HG03442 (cell line): ENCODE results near the gene CHST13.

Experiments
- ATAC-seq: cut with Tn5 transposase; IDR thresholded peaks from one replicate; pipeline ENCODE4 v1.9.1; 2021; ENCODE audit warnings: mild to moderate bottlenecking, moderate library complexity; ENCODE audit not compliant: unreplicated experiment

Gene CHST13

DNA sequence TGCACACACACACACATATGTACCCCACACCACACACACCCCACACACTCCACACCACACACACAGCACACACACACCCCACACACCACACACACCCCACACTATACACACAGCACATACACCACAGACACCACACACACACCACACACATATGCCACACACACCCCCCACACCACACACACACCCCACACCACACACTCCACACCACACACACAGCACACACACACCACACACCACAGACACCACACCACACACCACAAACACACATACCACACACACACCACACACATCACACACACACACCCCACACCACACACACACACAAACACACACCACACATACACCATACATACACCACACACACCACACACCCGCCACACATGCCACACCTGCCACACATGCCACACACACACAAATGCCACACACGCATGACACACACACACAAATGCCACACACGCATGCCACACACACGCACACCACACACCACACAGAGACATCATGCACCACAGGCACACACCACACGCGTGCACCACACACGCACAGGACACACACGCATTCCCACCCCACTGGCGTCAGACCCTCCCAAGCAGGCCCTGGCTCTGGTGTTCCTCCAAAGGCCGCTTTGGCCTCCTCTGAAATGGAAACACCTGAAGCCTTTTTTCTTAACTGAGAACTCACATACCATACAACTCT lies 15.7 kb downstream of the CHST13 start:
- no peak for ATAC-seq

DNA sequence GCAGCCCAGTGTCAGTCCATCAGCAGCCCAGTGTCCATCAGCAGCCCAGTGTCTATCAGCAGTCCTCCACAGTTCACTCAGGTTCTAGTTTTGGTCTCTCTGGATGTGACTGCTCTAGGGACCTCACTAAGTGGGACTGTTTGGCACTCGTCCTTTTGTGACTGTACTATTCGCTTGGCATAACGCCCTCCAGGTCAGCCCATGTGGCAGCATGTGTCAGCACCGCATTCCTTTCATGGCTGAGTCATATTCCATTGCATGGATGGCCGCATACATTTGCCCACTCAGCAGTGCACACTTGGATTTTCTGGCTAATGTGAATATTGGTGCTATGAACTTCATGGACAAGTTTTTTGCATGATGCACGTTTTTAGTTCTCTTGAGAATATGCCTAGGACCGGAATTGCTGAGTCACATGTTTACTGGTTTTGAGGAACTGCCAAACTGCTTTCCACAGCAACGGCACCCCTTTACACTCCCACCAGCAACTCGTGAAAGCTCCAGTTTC lies 16.4 kb downstream of the CHST13 start:
- no peak for ATAC-seq

DNA sequence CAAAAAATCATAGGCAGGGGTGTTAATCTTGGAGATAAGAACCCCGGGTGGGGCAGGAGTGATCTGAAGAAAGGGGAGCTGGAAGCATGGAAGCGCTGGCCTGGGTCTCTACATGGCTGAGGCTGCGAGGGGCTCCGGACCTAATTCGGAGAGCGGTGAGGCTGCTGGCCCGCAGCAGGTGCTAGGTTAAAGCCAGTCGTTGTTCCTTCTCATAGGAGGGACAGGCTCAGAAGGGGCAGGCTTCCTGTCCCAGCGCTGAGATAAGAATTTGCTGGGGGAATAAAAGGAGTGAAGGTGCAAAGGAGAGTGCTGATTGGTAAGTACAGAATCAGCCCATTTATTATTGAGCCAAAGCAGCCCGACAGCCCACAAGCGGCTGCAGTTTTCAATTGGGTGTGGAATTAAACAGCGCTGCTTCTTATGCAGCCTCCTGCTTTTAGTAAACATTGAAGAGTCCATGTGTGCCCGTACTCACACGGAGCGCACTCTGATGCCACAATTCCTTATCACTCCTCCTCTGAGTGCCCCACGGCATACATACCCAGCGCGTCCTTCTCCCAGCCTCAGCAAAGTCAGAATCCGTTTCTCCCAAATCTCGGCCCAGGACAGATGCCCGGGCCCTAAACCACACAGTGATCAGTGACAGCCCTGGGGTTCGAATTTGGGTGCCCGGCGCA lies 17.1 kb downstream of the CHST13 start:
- no peak for ATAC-seq

DNA sequence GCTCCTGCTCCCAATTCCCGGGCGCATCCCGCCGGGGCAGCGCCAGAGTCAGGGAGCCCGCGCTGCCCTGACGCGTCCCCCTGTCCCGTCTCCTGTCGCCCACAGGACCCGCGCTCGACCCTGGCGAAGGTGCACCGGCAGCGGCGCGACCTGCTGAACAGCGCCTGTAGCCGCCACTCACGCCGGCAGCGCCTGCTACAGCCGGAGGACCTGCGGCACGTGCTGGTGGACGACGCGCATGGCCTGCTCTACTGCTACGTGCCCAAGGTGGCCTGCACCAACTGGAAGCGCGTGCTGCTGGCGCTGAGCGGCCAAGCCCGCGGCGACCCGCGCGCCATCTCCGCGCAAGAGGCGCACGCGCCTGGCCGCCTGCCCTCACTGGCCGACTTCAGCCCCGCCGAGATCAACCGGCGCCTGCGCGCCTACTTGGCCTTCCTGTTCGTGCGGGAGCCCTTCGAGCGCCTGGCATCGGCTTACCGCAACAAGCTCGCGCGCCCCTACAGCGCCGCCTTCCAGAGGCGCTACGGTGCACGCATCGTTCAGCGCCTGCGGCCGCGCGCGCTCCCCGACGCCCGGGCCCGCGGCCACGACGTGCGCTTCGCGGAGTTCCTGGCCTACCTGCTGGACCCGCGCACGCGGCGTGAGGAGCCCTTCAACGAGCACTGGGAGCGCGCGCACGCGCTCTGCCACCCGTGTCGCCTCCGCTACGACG lies 17.8 kb downstream of the CHST13 start:
- ATAC-seq: no peak

DNA sequence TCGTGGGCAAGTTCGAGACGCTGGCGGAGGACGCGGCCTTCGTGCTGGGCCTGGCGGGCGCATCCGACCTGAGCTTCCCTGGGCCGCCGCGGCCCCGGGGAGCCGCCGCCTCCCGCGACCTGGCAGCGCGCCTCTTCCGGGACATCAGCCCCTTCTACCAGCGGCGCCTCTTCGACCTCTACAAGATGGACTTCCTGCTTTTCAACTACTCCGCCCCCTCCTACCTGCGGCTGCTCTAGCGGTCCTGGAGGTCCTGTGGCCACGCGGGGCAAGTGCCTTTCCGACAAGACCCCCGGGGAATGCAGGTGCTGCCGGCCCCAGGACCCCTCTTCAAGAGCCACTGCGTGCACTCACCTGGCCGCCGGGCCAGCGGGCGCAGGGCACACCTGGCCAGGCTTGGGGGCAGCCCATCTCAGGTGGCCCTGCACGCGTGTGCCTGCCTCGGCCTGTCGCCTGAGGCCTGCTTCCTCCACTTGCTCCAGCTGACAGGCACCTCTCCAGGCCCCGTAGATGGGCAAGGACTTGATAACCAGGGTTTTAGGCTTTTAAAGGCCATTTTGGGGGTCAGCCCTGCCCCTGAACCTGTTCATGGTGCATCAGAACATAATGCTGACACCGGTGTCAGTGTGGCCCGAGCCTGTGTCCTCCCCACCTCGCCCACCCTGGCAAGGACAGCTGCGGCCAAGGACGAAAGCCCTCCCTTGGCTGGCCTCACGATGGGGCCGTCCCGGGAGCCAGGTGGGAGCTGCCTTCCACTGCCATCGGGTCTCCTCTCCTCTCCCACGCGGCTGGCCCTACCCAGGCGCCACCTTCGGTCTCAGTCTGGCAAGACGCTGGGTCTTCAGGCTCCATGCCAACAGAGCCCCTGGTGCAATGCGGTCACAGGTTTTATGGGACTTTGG lies 18.6 kb downstream of the CHST13 start:
- ATAC-seq: no peak

DNA sequence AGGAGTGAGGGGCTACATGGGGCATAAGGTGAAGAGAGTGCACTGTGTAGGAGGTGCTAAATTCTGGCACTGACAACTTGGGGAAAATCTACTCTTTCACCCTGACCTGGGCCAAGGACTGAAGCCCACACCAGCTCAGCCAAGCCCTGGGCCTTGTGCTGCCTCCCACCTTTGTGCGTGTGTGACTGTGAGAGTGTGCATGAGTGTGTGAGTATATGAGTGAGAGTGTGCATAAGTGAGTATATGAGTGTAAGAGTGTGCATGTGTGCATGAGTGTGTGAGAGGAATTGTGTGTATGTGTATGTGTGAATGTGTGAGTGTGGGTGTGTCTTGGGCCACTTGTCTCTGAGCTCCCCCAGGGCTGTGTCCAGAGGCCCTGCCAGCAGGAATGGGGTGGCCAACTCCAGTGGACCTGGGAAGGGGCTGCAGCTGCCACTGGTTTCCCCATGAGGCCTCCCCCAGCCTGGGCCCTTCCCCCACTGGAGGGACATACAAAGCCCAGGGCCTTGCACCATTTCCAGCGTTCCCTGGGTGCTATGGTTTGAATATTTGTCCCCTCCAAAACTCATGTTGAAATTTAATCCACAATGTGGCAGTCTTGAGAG lies 19.6 kb downstream of the CHST13 start:
- no peak for ATAC-seq

DNA sequence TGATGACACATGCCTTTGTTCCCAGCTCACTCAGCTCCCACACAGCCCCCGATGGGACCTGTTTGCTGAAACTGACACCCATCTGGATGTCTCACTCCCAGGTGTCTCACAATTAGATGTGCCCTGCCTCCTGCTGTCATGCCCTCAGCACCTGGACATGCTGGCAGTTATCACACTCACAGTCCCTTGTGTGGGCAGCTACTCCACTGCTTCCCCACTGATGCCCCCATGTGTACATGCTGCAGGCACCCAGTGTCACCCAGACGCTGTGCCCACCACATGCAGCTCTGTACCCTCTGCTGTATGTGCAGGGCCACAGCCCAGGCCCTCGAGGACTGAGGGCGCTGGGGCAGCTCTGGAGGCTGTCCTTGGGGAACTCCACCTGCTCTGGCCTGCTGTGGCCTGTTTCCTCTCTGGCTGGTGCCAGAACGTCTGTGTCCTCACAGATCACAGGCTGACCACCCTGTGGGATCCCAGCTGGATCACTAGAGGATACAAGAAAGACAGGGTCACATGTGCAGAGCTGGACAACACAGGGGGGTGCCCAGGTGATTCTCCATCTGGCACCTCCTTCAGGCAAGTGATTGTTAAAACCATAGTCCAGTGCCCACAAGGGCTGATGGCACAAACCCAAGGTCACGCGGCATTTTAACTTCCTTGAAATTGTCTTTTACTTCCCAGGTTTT lies 20.8 kb downstream of the CHST13 start:
- ATAC-seq: no peak

DNA sequence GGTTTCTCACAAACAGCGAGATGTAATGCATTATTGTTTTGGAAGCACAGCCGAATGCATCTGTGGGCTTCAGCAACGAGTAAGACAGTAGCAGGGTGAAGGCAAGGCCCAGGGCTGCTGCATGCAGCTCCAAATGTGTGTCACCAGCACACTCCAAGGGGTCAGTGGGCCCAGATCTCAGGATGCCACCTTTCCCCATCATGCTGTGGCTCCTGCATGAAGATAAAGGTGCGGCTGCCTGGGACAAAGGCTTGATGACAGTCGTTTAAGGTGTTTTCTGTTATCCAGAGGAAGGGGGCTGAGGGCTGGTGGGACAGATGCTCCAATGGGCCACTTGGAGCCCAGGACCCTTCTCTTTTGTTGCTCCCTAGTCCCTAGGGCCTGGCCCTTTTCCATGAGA lies 21.6 kb downstream of the CHST13 start:
- ATAC-seq: no peak

DNA sequence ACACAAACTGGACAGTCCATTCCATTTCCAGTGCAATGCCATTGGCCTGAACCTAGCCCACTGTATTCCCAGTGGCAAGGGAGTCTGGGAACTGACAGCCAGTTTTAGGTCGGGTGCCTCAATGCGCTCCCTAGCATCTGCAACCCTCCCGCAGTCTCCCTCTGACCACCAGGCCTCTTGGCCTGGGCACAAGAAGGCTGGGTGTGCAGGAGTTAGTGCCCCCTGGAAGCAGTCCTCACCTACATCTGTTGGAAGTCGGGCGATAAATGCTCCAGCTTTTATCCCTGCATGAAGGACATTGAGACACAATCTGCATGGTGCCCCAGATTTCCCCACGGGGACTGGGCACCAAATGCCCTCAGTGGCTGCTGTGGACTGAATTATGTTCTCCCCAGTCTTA lies 22.1 kb downstream of the CHST13 start:
- no peak for ATAC-seq

DNA sequence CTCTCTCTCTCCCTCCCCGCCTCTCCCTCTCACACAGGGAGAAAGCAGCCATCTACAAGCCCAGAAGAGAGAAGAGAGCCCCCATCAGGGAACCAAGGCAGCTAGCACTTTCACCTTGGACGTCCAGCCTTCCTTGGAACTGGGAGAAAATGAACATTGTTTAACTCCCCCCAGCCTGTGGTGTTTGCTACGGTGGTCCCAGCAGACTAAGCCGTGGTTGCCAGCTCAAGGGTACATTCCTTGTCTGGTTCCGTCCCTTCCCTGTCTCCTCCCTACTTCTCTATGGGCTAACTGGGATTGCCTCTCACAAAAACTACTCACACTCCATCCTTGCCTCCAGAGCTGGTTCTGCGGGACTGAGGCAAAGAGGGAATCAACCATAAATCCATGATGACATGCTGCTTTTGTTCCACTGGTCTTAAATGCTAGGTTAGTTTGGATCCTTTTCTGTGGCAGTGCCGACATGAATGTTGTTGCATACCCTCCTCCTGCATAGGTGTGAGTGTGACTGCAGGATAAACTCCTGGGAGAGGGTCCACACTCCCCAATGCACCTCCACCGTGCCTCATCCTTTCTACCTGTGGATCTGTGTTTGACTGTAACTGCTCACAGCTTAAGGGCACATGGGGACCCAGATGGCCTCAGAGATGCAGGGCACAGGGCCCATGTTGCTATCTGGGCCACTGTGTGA lies 22.7 kb downstream of the CHST13 start:
- ATAC-seq: no peak

DNA sequence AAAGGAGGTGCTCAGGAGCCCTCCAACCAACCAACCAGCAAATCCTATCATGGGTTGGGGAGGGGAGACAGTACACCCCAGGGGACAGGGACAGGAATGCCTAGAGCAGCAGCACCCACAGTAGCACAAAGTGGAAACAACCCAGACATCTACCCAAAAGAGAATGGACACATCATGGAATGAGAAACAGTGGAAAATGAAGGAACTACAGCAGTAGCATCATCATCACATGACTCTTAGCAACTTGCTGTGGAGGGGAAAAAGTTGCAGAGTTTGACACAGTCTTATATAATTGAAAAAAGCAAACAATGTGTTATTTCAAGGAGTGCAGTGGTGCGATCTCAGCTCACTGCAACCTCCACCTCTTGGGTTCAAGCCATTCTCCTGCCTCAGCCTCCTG lies 23.8 kb downstream of the CHST13 start:
- no peak for ATAC-seq

DNA sequence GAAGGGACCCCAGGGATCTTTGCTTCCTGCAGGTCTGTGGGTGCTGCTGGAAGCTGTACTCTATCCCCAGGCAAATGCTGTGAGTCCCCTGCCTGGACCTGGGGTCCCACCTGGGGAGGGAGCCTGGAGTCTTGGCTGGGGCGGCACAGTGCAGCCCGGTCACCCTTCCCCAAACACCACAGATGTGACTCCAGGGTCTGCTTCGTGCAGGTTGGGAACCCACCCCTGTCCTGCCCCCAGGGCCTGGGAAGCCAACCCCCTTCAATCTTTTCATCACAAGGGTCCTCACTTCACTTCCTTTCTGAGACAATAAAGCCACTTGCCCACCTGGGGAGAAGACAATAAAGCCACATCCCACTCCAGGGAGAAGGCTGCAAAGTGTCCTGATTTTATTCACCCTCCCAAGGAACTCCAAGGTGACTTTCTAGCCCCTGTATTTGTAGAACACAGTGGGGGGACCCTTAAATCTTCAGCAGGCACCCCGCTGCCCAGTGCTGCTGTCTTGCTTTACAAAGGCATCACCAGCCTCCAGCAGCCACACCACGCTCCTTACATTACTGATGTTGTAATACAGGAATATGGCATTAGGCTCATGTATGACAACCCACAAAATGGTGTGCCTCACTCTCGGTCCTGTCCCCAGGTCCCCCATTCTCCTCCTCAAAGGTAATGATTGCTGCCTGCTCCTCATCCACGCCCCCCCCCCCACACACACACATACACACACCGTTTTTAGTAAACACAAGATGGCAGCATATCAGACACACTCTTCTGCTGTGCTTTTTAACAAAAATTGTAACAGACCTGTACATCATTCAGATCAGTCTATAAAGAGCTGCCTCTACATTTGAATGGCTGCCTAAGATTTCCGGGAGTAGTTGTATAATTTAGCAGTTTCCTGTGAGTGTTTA lies 24.9 kb downstream of the CHST13 start:
- ATAC-seq: no peak

DNA sequence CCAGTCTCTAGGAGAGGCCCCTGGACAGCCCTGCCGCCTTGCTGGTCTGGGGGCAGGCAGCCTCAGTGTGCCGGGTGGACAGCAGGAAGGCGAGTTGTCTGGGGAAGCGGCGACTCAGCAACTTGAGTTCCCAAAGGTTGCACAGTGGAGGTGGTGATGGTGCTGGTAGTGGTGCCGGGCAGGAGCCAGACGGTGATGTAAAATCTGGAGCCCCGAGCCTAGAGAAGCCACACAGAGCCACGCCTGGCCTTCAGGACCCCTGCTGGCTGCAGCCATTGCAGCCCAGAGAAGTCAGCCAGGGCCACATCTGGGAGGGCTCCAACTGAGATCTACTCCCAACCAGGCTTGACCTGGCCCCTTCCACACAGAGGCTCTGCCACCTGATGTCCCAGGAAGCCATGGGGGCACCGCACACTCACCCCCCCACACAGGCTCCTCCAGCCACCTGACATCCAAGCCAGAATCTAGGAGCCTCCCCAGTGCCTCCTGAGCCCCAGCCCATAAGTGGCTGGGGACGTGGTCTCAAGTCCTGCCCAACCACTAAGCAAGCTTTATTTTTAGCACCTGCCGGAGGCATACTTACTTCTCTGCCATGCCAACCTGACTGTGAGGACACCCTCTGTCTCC lies 26.0 kb downstream of the CHST13 start:
- ATAC-seq: no peak

DNA sequence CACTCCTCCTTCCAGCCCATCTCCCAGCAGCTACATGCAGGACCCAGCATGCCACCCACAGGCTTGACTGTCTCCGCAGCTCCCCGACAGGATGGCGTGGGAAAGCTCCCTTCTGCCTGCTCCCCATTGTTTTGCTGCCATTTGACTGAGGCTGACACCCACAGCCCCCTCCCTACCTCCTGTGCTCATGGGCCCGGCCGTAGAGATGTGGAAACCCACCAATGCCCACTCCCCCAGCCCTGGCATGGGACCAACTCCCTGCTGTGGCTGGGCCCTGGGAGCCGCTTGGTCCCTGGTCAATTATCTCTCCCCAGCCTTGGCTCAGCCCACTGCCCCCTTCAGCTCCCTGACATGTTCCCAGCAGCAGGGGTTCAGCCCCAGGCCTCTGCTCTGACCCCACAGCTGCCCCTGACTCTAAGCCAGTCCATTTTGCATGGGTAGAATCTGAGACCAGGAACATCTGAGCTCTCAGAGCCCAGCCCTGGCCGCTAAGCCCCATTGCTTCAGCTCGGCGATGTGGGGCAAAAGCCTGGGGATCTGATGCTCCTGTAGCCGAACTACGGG lies 26.6 kb downstream of the CHST13 start:
- ATAC-seq: no peak

DNA sequence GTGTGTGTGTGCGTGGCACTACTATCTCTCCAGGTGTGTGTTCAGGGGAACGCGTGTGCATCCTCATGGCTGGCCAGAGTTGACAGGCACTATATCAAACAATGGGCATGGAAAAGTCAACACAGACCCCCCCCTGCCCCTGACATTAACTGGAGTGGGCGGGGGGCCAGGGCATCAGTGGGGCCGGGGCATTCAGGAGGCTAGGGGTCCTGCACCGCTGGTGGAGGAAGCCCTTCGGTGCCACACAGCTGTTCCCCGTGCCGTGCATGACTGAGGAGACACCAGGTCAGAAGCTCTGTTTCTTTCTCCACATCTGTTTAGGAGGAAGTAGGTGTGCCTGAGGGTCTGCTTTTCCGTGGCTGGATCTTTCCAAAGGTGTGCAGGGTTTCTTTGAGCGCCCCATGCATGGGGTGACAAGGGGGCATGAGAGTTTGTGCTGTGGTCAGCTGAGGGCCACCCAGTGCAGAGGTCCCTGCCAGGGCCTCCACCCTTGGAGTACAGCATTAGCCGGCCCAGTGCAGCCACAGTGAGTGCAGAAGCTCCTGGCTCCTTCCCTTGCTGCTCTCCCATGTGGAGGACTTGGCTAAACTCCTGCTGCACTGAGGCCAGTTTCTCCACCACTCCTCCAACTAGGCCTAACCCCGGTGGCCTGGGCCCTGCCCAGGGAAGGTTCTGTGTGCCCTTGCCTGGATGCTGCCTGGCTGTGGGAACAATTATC lies 27.3 kb downstream of the CHST13 start:
- ATAC-seq: no peak

DNA sequence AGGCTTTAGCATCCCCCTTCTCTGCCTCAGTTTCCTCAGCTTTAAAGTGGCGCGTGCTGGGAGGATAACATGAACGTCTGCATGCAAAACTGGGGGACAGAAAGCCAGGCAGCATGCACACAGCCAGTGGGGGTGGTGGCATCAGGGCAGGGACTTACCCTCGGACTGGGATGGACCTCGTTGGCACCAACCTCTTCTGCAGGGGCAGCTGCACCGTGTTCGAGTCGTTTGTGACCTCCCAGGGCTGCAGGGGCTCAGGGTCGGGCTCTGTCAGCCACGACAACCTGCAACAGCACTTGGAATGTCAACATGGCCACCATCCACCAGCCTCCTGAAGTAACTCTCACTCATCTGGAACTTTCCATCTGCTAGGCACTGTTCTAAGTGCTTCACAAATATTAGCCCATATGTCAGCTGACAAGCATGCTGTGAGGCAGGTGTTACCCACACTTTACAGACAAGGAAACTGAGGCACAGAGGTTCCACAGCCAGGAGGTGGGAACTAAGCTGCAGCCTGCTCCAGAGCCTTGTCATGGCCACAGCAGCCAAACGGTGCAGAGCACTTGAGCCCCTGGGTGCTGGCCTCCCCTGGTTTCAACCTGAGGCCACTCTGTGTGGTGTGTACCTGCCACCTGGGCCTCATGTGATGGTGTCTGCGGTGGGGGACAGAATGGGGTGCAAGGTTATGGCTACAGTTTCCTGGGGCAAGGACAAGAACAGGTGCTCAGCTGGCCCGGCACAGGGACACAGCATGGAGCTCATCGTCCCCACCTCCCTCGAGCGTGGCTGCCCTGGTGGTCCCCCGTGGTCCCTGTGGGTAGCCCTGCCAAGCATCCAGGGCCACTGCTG lies 28.1 kb downstream of the CHST13 start:
- ATAC-seq: no peak
